NAMALWA (cell line): Measurements from ENCODE around the gene SYT9.
"Not testable (repeated sequence)": the region's sequence is repeated elsewhere in the genome, so short reads cannot be mapped to it uniquely, and the experiment has no call there.

Experiments
- DNase-seq: peaks from one replicate; pipeline ENCODE4 v3.0.0-alpha.2; 2015; ENCODE audit warnings: low spot score

The SYT9 gene

DNA sequence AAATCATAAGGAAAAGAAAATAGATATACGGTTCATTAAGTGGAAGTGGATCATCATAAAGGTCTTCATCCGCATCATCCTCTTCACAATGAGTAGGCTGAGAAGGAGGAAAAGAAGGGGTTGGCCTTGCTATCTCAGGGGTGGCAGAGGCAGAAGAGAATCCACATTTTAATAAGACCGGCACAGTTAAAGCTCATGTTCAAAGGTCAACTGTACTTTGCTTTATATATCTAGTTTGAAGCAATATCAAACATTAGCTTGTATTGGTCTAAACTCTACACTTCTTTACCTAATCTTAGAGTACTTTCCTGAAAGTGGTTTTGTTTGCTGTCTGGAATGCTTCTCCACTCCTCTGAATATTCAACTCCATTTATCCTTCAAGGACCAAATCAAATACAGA is 256.4 kb downstream of the SYT9 start:
- DNase-seq: no peak

DNA sequence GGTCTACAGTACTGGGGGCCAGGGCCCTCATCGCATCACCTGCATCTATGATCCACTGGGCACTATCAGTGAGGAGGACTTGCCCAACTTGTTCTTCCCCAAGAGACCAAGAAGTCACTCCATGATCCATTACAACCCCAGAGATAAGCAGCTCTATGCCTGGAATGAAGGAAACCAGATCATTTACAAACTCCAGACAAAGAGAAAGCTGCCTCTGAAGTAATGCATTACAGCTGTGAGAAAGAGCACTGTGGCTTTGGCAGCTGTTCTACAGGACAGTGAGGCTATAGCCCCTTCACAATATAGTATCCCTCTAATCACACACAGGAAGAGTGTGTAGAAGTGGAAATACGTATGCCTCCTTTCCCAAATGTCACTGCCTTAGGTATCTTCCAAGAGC is 258.3 kb downstream of the SYT9 start:
- DNase-seq: no peak

DNA sequence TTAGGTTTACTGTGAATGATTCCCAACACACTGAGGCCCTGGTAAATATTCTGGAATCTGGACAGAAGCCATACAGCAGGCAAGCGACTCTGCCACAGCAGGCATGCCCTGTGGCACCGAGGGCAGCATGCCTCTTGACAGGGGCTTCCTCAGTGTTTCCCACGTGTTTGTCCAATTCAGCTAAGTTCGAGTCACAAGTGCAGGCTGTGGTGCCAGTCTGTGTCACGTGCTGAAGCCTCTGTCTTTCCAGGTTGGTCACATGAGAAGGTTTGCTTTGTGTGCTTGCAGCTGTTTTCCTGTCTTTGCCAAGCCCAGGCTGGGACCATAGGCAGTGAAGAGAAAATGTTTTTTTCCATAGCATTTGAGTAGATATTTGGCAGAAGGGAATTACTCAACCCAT is 259.7 kb downstream of the SYT9 start:
- peak; percentile 54 for DNase-seq

DNA sequence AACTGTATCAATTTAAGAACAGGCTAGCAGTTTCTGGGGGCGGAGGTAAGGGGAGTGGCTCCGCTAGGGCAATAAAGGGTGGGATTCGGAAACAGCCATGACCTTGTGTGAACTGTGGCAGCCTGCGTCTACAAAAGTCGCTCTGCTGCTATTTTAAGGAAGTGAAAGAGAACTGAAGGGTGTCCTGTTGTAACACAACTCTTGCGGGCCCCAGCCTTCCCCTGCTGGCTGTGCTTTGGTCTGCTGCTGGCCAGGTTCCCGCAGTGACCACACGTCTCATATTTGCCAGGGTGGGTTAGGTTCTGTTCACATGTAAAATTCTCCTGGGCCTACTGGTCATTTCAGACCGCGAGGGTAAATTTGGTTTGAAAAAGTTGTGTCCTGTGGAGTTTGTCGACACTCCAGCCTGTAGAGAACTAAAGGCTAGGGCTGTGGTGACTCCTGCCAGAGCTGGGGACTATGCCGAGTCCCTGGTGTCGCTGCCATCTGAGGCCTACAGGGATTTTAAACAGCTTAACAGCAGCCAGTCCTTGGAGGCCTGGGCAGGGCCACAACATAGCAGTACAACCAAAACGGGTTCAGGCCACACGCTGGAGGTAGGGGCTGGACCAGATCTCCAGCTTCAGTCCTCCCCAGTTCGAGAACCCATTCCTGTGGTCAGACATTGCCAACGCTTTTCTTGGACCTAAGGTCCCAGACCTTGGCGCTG is 261.0 kb downstream of the SYT9 start:
- DNase-seq: peak; percentile 93

DNA sequence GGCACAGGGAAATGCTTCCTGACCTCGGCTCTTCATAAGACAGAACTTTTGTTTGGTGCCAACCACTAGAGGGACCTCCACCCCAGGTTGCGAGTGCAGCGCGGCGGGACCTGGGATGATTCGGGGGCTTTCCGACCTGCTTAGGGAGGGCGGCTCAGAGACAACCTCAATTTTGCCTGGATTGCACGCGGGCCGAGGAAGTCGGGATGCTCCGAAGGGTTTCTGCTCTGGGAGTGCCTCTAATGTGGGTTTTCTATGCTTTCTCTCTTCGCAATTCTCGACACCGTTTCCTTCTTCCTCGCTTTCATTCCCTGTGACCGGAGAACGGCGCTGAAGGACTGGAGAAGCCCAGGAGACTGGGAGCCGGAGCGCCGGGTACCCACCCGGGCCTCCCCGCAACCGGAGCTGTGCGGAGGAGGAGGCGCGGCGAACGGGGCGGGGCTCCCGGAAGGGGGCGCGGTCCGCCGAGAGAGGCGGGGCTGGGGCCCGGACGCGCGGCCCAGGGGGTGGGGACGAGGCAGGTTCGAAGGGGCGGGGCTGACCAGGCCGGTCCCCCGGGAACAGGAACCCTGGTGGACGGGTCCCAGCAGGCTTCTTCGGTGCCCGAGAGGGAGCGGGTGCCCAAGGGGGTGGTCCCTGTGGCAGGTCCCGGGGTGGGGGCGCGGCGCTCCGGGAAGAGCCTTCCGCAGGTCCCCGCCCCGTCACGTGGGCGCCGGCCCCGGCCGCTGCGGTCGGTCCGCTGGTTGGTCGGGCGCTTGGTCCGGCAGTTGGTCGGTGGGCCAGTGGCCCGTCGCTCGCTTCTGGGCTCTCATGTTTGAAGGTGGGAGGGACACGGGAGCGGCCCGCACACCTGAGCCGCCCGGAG is 261.8 kb downstream of the SYT9 start, which contains the start of gene PPFIBP2:
PPFIBP2 (plus strand) TSS at position 766 of the 865 bp plus-strand sequence. CDS start 35,477 bp downstream, outside the sequence.
- DNase-seq: peak; percentile 88

DNA sequence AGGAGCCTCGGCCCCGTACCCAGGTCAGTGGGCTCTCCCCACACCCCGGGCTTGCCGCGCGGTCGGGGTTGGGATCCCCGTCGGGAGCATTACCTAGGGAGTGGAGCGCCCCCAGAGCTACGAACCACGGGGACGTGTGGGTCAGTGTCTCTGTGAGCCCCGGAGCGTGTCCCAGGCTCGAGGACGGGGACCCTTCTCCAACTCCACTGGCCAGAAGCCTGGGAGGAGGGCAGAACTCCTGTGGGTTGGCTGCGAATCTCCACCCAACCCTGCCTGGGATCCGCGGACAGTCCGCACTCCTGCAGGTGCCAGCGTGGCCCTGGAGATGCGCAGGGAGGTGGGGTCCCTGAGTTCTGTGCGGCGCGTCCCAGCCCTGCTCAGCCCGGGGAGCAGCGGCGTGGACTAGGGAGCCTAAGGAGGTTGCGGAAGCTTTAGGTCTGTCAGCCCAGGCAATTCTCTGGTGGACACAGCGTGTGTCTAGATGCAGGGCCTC is 262.4 kb downstream of the SYT9 start:
- peak; percentile 56 for DNase-seq

DNA sequence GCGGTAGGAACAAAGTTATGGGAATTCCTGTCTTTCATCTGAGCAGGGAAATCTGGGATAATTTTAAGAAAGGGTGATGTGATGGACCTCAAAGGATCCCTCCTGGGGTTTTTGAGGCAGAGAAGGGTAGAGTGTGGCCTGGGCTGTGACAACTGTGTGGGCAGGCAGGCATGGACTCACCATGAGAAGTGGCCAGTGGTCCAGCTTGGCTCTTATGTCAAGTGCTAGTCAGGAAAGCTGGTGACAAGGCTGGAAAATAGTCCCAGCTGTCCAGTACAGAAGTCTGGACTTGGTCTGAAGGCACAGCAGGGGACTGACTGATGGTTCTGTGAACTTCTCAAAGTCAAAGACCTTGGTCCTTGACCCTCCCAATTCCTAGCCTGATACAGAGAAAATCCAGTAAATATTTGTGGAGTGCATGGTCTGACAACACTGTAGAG is 263.8 kb downstream of the SYT9 start:
- peak; percentile 31 for DNase-seq

DNA sequence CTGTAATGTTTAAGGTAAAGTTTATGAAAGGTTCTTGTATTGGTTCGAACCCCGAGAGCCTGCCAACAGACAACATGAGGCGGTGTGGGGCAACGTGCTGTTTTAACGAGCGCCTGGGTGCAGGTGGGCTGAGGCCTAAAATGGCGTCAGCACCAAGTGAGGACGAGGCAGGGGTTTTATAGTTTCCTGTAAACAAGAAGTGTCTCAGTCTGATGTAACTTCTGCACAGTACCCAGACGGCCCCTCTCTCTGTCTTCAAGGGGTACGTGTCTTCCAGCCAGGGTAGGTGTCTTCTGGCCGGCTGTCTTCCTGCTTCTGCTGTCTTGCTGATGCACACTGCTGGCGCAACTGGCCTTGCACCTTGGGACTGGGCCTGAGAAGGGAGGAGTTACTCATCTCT is 264.8 kb downstream of the SYT9 start:
- peak; percentile 88 for DNase-seq

DNA sequence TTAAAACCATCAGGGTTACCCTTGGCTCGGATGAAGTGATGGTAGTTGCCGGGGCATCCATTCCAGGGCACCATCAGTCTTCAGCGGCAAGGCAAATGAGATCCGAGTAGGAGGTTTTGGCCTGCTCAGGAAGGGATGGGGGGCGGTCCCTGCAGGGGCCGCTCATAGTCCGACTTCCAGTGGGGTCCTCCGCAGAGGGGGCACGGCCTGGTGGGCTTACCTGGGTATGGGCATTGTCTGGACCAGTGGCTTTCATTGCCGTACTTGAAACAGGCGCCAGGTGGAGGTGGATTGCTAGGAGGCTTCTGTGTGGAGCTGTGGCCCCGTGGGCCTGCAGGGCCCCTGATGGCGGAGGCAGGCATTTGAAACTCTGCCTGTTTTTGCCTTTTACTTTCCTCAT is 266.0 kb downstream of the SYT9 start:
- DNase-seq: not testable (repeated sequence)
